Caco-2 (cell line): ENCODE results near the gene FHOD3. TPM values are rescaled to one million over a fixed set of nuclear protein-coding genes. Genes with fewer than 3 reads are reported as not detected.

Source experiments
- BruUV-seq: library from RNA; stranded (reverse); fragments of 400-500 nt; replicated peaks from 2 replicates; lab custom pipeline; 2021; lab: Mats Ljungman, UMichigan
- CTCF ChIA-PET: fragments of 300-600 bp; sonication (Branson Sonifier 250); formaldehyde crosslinking; loops from one replicate; lab custom pipeline; 2022; ENCODE audit warnings: antibody characterized with exemption; lab: Charles Lee
- POLR2A ChIA-PET: fragments of 300-600 bp; sonication (Branson Sonifier 250); formaldehyde crosslinking; loops from one replicate; lab custom pipeline; 2022; ENCODE audit warnings: antibody characterized with exemption; lab: Charles Lee
- DNase-seq, 2 experiments: peaks; one replicate each; pipeline versions ENCODE4 v3.0.0 to v3.0.0-alpha.2; 2020 to 2022
- H3K27me3 ChIP-seq: replicated peaks from 2 replicates; pipeline ENCODE4 v1.6.0; 2011; ENCODE audit warnings: low read length; ENCODE audit not compliant: control insufficient read depth, insufficient read depth
- H3K36me3 ChIP-seq: 2 replicates; pipeline ENCODE4 v1.5.1; 2011; ENCODE audit warnings: low read length; ENCODE audit not compliant: control insufficient read depth, insufficient read depth
- H3K4me1 ChIP-seq: fragments of 250-450 bp; sonication (Bioruptor Pico); 2 replicates; pipeline ENCODE4 v1.5.1; 2020; ENCODE audit warnings: mild to moderate bottlenecking
- H3K4me3 ChIP-seq: 2 replicates; pipeline ENCODE4 v1.5.1; 2011; ENCODE audit warnings: low read depth, mild to moderate bottlenecking, control low read depth, low read length
- H3K9me3 ChIP-seq: fragments of 250-450 bp; sonication (Bioruptor Pico); 2 replicates; pipeline ENCODE4 v1.5.1; 2020; ENCODE audit warnings: mild to moderate bottlenecking, moderate library complexity
- H3K27ac Mint-ChIP-seq: one replicate; pipeline ENCODE4 v1.8.0; 2022; ENCODE audit warnings: mixed read lengths; ENCODE audit not compliant: unreplicated experiment
- H3K27me3 Mint-ChIP-seq: one replicate; pipeline ENCODE4 v1.8.0; 2022; ENCODE audit warnings: mixed read lengths; ENCODE audit not compliant: insufficient read depth, unreplicated experiment
- H3K36me3 Mint-ChIP-seq: one replicate; pipeline ENCODE4 v1.8.0; 2022; ENCODE audit warnings: mild to moderate bottlenecking, mixed read lengths; ENCODE audit not compliant: insufficient read depth, unreplicated experiment
- H3K4me1 Mint-ChIP-seq: one replicate; pipeline ENCODE4 v1.8.0; 2022; ENCODE audit warnings: low read depth, mixed read lengths; ENCODE audit not compliant: unreplicated experiment
- H3K4me3 Mint-ChIP-seq: one replicate; pipeline ENCODE4 v1.8.0; 2022; ENCODE audit warnings: mild to moderate bottlenecking, moderate library complexity, mixed read lengths; ENCODE audit not compliant: unreplicated experiment
- H3K9me3 Mint-ChIP-seq: one replicate; pipeline ENCODE4 v1.8.0; 2022; ENCODE audit warnings: mixed read lengths; ENCODE audit not compliant: unreplicated experiment
- CTCF ChIP-seq, 2 experiments: fragments of 200-600 bp in 1 of 2; IDR thresholded peaks; 1 replicate in 1 of 2; 2 replicates in 1 of 2; pipeline versions ENCODE4 v1.5.1 to v1.8.0; 2011 to 2022; ENCODE audit warnings: antibody characterized with exemption in 1 of 2, control low read depth in 1 of 2, inconsistent platforms in 1 of 2, low read depth in 1 of 2, low read length in 1 of 2, mild to moderate bottlenecking in 1 of 2, moderate library complexity in 1 of 2; ENCODE audit not compliant: insufficient read depth in 1 of 2, severe bottlenecking in 1 of 2, unreplicated experiment in 1 of 2
- intact Hi-C: fragments of 100-400 bp; cut with micrococcal nuclease; formaldehyde crosslinking; loops from one replicate; pipeline ENCODE4 v1.10.0; 2022; ENCODE audit not compliant: unreplicated experiment
- total RNA-seq: library from RNA; stranded (reverse); gene quantifications from 2 replicates; pipeline ENCODE4 v1.2.3, GENCODE V29; 2022

Gene FHOD3
- total RNA-seq, 1 experiment from 2014 or later, result not detected

- no TSS peak for BruUV-seq
Observed at GRCh38 chr18:36623091-36623490, 325.6 kb downstream of the FHOD3 start.

GRCh38 chr18:36623681-36624190 lies 326.2 kb downstream of the FHOD3 start:
- Histone ChIP-seq H3K4me1 (no peaks in the 10 kb centered on the region), H3K36me3 (no peaks in the 10 kb centered on the region), H3K4me3 (no peak overlapping the region), H3K27me3 (no peaks in the 10 kb centered on the region), H3K9me3 (no peaks in the 10 kb centered on the region)
- intact Hi-C loops, result no loop called here
- ChIA-PET POLR2A (no interaction called here), CTCF (no interaction called here)
- Mint-ChIP-seq H3K4me1 (no peaks in the 10 kb centered on the region), H3K9me3 (no peaks in the 10 kb centered on the region), H3K36me3 (no peaks in the 10 kb centered on the region), H3K27me3 (peaks cover 14% of the 10 kb centered on the region), H3K4me3 (no peak overlapping the region), H3K27ac (no peak overlapping the region)
- BruUV-seq, result no TSS peak
- no peak for TF ChIP-seq CTCF (IDR thresholded peaks at IDR 0.05; ENCODE audit: insufficient read depth in 1 of 2, low read depth in 1 of 2, low read length in 1 of 2, severe bottlenecking in 1 of 2, unreplicated experiment in 1 of 2)
- DNase-seq, result no peak

More at GRCh38 chr18:36623091-36623490, 325.6 kb downstream of the FHOD3 start:
- no peaks in the 10 kb centered on the region for H3K36me3 ChIP-seq
- H3K4me1 ChIP-seq, result no peaks in the 10 kb centered on the region
- intact Hi-C loops, result no loop called here
- CTCF ChIA-PET, result no interaction called here
- no peaks in the 10 kb centered on the region for H3K27me3 ChIP-seq
- Mint-ChIP-seq H3K4me1 (no peaks in the 10 kb centered on the region), H3K27me3 (peaks cover 15% of the 10 kb centered on the region), H3K36me3 (no peaks in the 10 kb centered on the region), H3K4me3 (no peak overlapping the region), H3K27ac (no peak overlapping the region), H3K9me3 (no peaks in the 10 kb centered on the region)
- TF ChIP-seq CTCF (IDR thresholded peaks at IDR 0.05; ENCODE audit: insufficient read depth in 1 of 2, low read depth in 1 of 2, low read length in 1 of 2, severe bottlenecking in 1 of 2, unreplicated experiment in 1 of 2), result no peak
- POLR2A ChIA-PET, result no interaction called here
- H3K4me3 ChIP-seq, result no peak overlapping the region
- H3K9me3 ChIP-seq, result no peaks in the 10 kb centered on the region
- no peak for DNase-seq

GRCh38 chr18:36624451-36625167 lies 327.1 kb downstream of the FHOD3 start:
- H3K9me3 ChIP-seq, result no peaks in the 10 kb centered on the region
- CTCF ChIA-PET, result no interaction called here
- H3K36me3 Mint-ChIP-seq, result no peaks in the 10 kb centered on the region

More at GRCh38 chr18:36624451-36625167, 327.1 kb downstream of the FHOD3 start:
- BruUV-seq, result no TSS peak
- intact Hi-C loops, result no loop called here
- Histone ChIP-seq H3K36me3 (no peaks in the 10 kb centered on the region), H3K27me3 (no peaks in the 10 kb centered on the region), H3K4me1 (no peaks in the 10 kb centered on the region), H3K4me3 (no peak overlapping the region)
- Mint-ChIP-seq H3K9me3 (no peaks in the 10 kb centered on the region), H3K4me3 (no peak overlapping the region), H3K27me3 (peaks cover 10% of the 10 kb centered on the region), H3K27ac (no peak overlapping the region), H3K4me1 (no peaks in the 10 kb centered on the region)
- DNase-seq, result no peak
- TF ChIP-seq CTCF (IDR thresholded peaks at IDR 0.05; ENCODE audit: insufficient read depth in 1 of 2, low read depth in 1 of 2, low read length in 1 of 2, severe bottlenecking in 1 of 2, unreplicated experiment in 1 of 2), result no peak
- POLR2A ChIA-PET, result no interaction called here
